ENCODE measurements around the gene HP1BP3. TPM values are rescaled to one million over a fixed set of nuclear protein-coding genes. Genes with fewer than 3 reads are reported as not detected.

Gene HP1BP3
- total RNA-seq, 1 experiment from 2014 or later, result 207 TPM

GRCh38 chr1:20829946-20830345 is 42.8 kb upstream of the HP1BP3 start:
- DNase-seq (ENCODE audit: low read depth, low spot score) (no peak), ATAC-seq (no peak)
- H3K79me2 ChIP-seq (ENCODE audit: insufficient read depth, low read length), result no peaks in the 10 kb centered on the region
- no peak overlapping the region for H3K4me3 ChIP-seq (replicated peaks in 1 of 2; ENCODE audit: low read depth in 1 of 2, low read length in 2 of 2)
- H3K27me3 ChIP-seq (ENCODE audit: insufficient read depth, low read length), result no peaks in the 10 kb centered on the region
- CTCF ChIA-PET, result interaction anchor here (0.7 to 0.9 kb wide), 2 partner anchors 133 to 440 kb away, joined by 3 read pairs; no protein-coding TSS in a partner anchor
- H3K36me3 ChIP-seq (ENCODE audit: control insufficient read depth in 1 of 2, insufficient read depth in 2 of 2, low read length in 2 of 2), result no peaks in the 10 kb centered on the region
- no peaks in the 10 kb centered on the region for H3K9me2 ChIP-seq (ENCODE audit: insufficient read depth)
- H4K20me1 ChIP-seq (ENCODE audit: insufficient read depth), result no peaks in the 10 kb centered on the region; the same call in 1 of the 2 replicates
- H3K27ac ChIP-seq (ENCODE audit: low read depth, low read length), result no peak overlapping the region
- no peak overlapping the region for H3K9ac ChIP-seq (ENCODE audit: low read length)
- H3K4me1 ChIP-seq (ENCODE audit: control insufficient read depth in 1 of 2, insufficient read depth in 2 of 2, low read length in 2 of 2), result no peaks in the 10 kb centered on the region
- intact Hi-C loops (cut with micrococcal nuclease), result no loop called here
- POLR2A ChIA-PET, result no interaction called here
- RAD21 ChIA-PET (ENCODE audit: low non-redundant PET in 1 of 2, low total read pairs in 2 of 2, uncharacterized antibody in 2 of 2, unreplicated experiment in 2 of 2), result no interaction called here
- no peak overlapping the region for H3K4me2 ChIP-seq (ENCODE audit: low read length)
- BruUV-seq (replicated peaks), result no TSS peak
- H2AFZ ChIP-seq (ENCODE audit: low read depth, low read length, poor library complexity, severe bottlenecking), result no peak overlapping the region
- H3K9me3 ChIP-seq (ENCODE audit: control insufficient read depth in 1 of 2, insufficient read depth in 1 of 2, low read depth in 1 of 2, low read length in 2 of 2), result no peaks in the 10 kb centered on the region
- TF ChIP-seq ELF1 (IDR thresholded peaks at IDR 0.05; ENCODE audit: borderline replicate concordance, low read depth) (no peak), JUND (IDR thresholded peaks at IDR 0.05) (no peak), CTCF (IDR thresholded peaks at IDR 0.05 in 2 of 3, conservative IDR thresholded peaks at IDR 0.05 in 1 of 3; ENCODE audit: borderline replicate concordance in 1 of 3, insufficient read depth in 1 of 3, low read depth in 2 of 3, low read length in 2 of 3) (no peak), TCF7L2 (IDR thresholded peaks at IDR 0.05; ENCODE audit: borderline replicate concordance, extremely low read depth, insufficient read depth, insufficient read length) (no peak), ZNF274 (IDR thresholded peaks at IDR 0.05; ENCODE audit: low read depth, low read length) (no peak), SRF (IDR thresholded peaks at IDR 0.05; ENCODE audit: low read depth) (no peak), ZFX (IDR thresholded peaks at IDR 0.05) (no peak), CBX3 (IDR thresholded peaks at IDR 0.05; ENCODE audit: low read depth) (no peak), RAD21 (IDR thresholded peaks at IDR 0.05; ENCODE audit: low read depth) (no peak), POLR2AphosphoS5 (IDR thresholded peaks at IDR 0.05; ENCODE audit: low read depth, low read length) (no peak), SIN3A (IDR thresholded peaks at IDR 0.05; ENCODE audit: low read depth) (no peak), ZBTB33 (IDR thresholded peaks at IDR 0.05; ENCODE audit: extremely low read depth, insufficient replicate concordance, low read length) (no peak), EZH2 (IDR thresholded peaks at IDR 0.05) (no peak), MAX (IDR thresholded peaks at IDR 0.05) (no peak), ATF3 (IDR thresholded peaks at IDR 0.05) (no peak), CEBPB (IDR thresholded peaks at IDR 0.05; ENCODE audit: low read depth) (no peak), YY1 (IDR thresholded peaks at IDR 0.05; ENCODE audit: extremely low read depth, insufficient replicate concordance, low read depth, low read length) (no peak), SP1 (IDR thresholded peaks at IDR 0.05; ENCODE audit: low read depth) (no peak), EZH2phosphoT487 (IDR thresholded peaks at IDR 0.05; ENCODE audit: borderline replicate concordance) (no peak)

Measured in HCT116 (cell line).